Activated CD4-positive, alpha-beta T cell treated with anti-CD3 and anti-CD28 coated beads, Interleukin-2, amount 10 ng/mL, durations not matched to agents 24 days and 14 days (primary cell): ENCODE measurements around the gene SLC35G1. TPM values are rescaled to one million over a fixed set of nuclear protein-coding genes. Genes with fewer than 3 reads are reported as not detected.

Source experiments
- DNase-seq: peaks from one replicate; pipeline ENCODE4 v3.0.0; 2022
- H3K27ac Mint-ChIP-seq: one replicate; pipeline ENCODE4 v1.8.0; 2022; ENCODE audit warnings: mild to moderate bottlenecking, mixed read lengths
- H3K27me3 Mint-ChIP-seq: one replicate; pipeline ENCODE4 v1.8.0; 2022; ENCODE audit warnings: mixed read lengths
- H3K36me3 Mint-ChIP-seq: one replicate; pipeline ENCODE4 v1.8.0; 2022; ENCODE audit warnings: low read depth, mild to moderate bottlenecking, mixed read lengths
- H3K4me1 Mint-ChIP-seq: one replicate; pipeline ENCODE4 v1.8.0; 2021; ENCODE audit warnings: mixed read lengths
- H3K4me3 Mint-ChIP-seq: one replicate; pipeline ENCODE4 v1.8.0; 2022; ENCODE audit warnings: mild to moderate bottlenecking, moderate library complexity, mixed read lengths
- H3K9me3 Mint-ChIP-seq: one replicate; pipeline ENCODE4 v1.8.0; 2021; ENCODE audit warnings: mixed read lengths
- intact Hi-C: fragments of 100-400 bp; cut with micrococcal nuclease; formaldehyde crosslinking; loops from one replicate; pipeline ENCODE4 v1.15.1; 2023
- total RNA-seq: library from RNA; stranded (reverse); gene quantifications from 2 replicates; pipeline ENCODE4 v1.2.3, GENCODE V29; 2022

The SLC35G1 gene
- total RNA-seq, 1 donor from 2014 or later = 6.4 TPM

GRCh38 chr10:93911866-93912265 lies 18.1 kb downstream of the SLC35G1 start:
- H3K9me3 Mint-ChIP-seq = no peaks in the 10 kb centered on the region
- no peak for DNase-seq
- no peaks in the 10 kb centered on the region for H3K27me3 Mint-ChIP-seq
- no peak overlapping the region for H3K27ac Mint-ChIP-seq
- peaks cover 6% of the 10 kb centered on the region for H3K4me1 Mint-ChIP-seq
- no peak overlapping the region for H3K4me3 Mint-ChIP-seq
- peaks cover 8% of the 10 kb centered on the region for H3K36me3 Mint-ChIP-seq
- intact Hi-C loops = no loop called here

- Mint-ChIP-seq H3K27me3 (no peaks in the 10 kb centered on the region), H3K27ac (no peak overlapping the region), H3K4me3 (no peak overlapping the region), H3K4me1 (peaks cover 3% of the 10 kb centered on the region), H3K36me3 (peaks cover 3% of the 10 kb centered on the region), H3K9me3 (no peaks in the 10 kb centered on the region)
- intact Hi-C loops = no loop called here
- DNase-seq = no peak
Measured at GRCh38 chr10:93912444-93912843, 18.7 kb downstream of the SLC35G1 start.

DNA sequence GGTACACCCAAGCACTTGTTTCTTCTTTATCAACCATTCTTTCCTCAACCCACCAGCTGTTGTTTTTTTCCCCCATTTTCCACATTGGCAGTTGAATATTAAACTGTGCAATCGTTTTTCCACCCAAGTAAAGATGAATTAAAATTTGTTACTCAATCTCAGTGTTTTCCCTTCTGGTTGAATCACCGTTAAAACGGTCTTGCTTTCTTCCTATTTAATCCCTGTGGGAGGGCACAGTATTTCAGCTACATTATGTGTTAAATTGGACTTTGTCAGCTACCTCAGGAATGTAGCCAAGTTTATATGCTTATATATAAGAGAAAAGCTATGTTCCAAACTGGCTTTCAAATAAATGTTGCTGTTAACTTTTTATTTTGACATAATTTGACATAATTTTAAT lies 19.9 kb downstream of the SLC35G1 start:
- no peak overlapping the region for H3K27ac Mint-ChIP-seq
- H3K4me3 Mint-ChIP-seq = no peak overlapping the region
- intact Hi-C loops = no loop called here
- peaks cover 3% of the 10 kb centered on the region for H3K4me1 Mint-ChIP-seq
- no peaks in the 10 kb centered on the region for H3K9me3 Mint-ChIP-seq
- H3K27me3 Mint-ChIP-seq = no peaks in the 10 kb centered on the region
- H3K36me3 Mint-ChIP-seq = no peaks in the 10 kb centered on the region
- no peak for DNase-seq

GRCh38 chr10:93915598-93915997 lies 21.8 kb downstream of the SLC35G1 start:
- no peak for DNase-seq
- no peaks in the 10 kb centered on the region for H3K27me3 Mint-ChIP-seq
- H3K27ac Mint-ChIP-seq = no peak overlapping the region
- H3K9me3 Mint-ChIP-seq = no peaks in the 10 kb centered on the region
- intact Hi-C loops = no loop called here
- H3K4me1 Mint-ChIP-seq = peaks cover 3% of the 10 kb centered on the region
- H3K36me3 Mint-ChIP-seq = no peaks in the 10 kb centered on the region
- no peak overlapping the region for H3K4me3 Mint-ChIP-seq

- Mint-ChIP-seq H3K27me3 (no peaks in the 10 kb centered on the region), H3K4me3 (no peak overlapping the region), H3K36me3 (no peaks in the 10 kb centered on the region), H3K27ac (no peak overlapping the region), H3K9me3 (no peaks in the 10 kb centered on the region), H3K4me1 (peaks cover 3% of the 10 kb centered on the region)
- no peak for DNase-seq
- intact Hi-C loops = no loop called here
Measured at GRCh38 chr10:93916257-93917063, 22.7 kb downstream of the SLC35G1 start.

- Mint-ChIP-seq H3K4me1 (peaks cover 3% of the 10 kb centered on the region), H3K4me3 (no peak overlapping the region), H3K9me3 (no peaks in the 10 kb centered on the region), H3K27ac (no peak overlapping the region), H3K36me3 (no peaks in the 10 kb centered on the region), H3K27me3 (no peaks in the 10 kb centered on the region)
- no peak for DNase-seq
- intact Hi-C loops = no loop called here
Measured at GRCh38 chr10:93917064-93917391, 23.2 kb downstream of the SLC35G1 start.

- Mint-ChIP-seq H3K36me3 (no peaks in the 10 kb centered on the region), H3K27ac (no peak overlapping the region), H3K4me1 (peaks cover 3% of the 10 kb centered on the region), H3K9me3 (no peaks in the 10 kb centered on the region), H3K4me3 (no peak overlapping the region), H3K27me3 (no peaks in the 10 kb centered on the region)
- no peak for DNase-seq
- intact Hi-C loops = no loop called here
Measured at GRCh38 chr10:93917821-93918220, 24.0 kb downstream of the SLC35G1 start.

DNA sequence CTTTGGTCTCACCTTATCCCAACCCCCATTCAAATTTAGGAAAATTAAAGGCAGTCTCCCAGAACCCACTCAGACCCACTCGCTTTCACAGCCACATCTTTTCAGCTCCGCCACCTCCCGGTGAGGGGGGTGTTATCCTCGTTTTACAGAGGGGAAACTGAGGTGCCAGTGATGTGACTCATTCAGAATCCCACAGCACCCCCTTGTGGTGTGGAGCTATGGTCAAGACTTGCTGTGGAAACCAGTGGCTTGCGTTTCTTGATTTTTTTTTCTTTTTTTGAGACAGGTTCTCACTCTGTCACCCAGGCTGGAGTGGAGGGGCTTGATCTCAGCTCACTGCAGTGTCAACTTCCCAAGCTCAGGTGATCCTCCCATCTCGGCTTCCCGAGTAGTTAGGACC lies 27.6 kb downstream of the SLC35G1 start:
- no peak overlapping the region for H3K27ac Mint-ChIP-seq
- no peaks in the 10 kb centered on the region for H3K9me3 Mint-ChIP-seq
- H3K4me1 Mint-ChIP-seq = peaks cover 3% of the 10 kb centered on the region
- H3K27me3 Mint-ChIP-seq = no peaks in the 10 kb centered on the region
- intact Hi-C loops = loop anchor here (2.0 kb wide), 2 partner anchors 101 to 109 kb away; no protein-coding TSS in a partner anchor
- DNase-seq = peak; percentile 74
- H3K36me3 Mint-ChIP-seq = no peaks in the 10 kb centered on the region
- no peak overlapping the region for H3K4me3 Mint-ChIP-seq

DNA sequence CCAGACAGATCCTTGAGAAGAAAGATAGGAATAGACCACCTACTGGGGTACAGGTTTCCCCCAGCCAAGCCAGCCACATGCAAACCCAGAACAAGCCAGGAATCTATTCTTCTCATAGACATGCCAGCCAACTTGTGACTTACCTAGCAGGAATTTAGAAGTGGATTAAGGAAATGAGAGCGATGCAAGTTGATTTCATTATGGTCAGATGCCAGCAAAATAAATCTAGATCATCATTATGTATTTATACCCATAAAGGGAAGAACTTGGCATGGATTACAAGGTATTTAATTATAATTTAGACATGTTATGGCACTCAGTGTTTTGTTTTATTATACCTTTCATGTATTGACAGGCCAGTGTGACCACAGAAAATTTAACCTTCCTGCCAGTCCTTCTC lies 32.8 kb downstream of the SLC35G1 start:
- no peak for DNase-seq
- H3K27ac Mint-ChIP-seq = no peak overlapping the region
- no peaks in the 10 kb centered on the region for H3K27me3 Mint-ChIP-seq
- no peak overlapping the region for H3K4me3 Mint-ChIP-seq
- H3K36me3 Mint-ChIP-seq = no peaks in the 10 kb centered on the region
- intact Hi-C loops = no loop called here
- no peaks in the 10 kb centered on the region for H3K4me1 Mint-ChIP-seq
- peaks cover 11% of the 10 kb centered on the region for H3K9me3 Mint-ChIP-seq

DNA sequence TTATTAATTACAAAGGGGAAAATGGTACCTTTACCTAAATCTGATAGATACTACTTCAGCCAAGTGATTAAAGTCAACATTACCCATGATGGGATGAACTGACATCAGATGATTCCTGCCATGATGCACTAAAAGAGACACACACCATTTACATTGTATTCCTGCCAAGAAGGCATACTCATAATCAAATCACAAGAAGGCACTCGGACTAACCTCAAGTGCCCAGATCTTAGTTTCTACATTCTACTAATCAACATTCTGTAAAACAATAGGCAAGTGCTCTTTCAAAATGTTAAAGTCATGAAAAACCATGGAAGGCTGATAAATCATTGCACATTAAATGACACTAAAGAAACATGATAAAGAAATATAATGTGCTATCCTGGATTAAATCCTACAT lies 44.4 kb downstream of the SLC35G1 start:
- no peak for DNase-seq
- no peak overlapping the region for H3K27ac Mint-ChIP-seq
- no peaks in the 10 kb centered on the region for H3K27me3 Mint-ChIP-seq
- H3K36me3 Mint-ChIP-seq = no peaks in the 10 kb centered on the region
- H3K4me1 Mint-ChIP-seq = no peaks in the 10 kb centered on the region
- H3K9me3 Mint-ChIP-seq = no peaks in the 10 kb centered on the region
- no peak overlapping the region for H3K4me3 Mint-ChIP-seq
- intact Hi-C loops = no loop called here

- Mint-ChIP-seq H3K27ac (no peak overlapping the region), H3K4me3 (no peak overlapping the region), H3K9me3 (no peaks in the 10 kb centered on the region), H3K27me3 (no peaks in the 10 kb centered on the region), H3K36me3 (no peaks in the 10 kb centered on the region), H3K4me1 (no peaks in the 10 kb centered on the region)
- intact Hi-C loops = no loop called here
- no peak for DNase-seq
Measured at GRCh38 chr10:93940881-93941280, 47.1 kb downstream of the SLC35G1 start.

DNA sequence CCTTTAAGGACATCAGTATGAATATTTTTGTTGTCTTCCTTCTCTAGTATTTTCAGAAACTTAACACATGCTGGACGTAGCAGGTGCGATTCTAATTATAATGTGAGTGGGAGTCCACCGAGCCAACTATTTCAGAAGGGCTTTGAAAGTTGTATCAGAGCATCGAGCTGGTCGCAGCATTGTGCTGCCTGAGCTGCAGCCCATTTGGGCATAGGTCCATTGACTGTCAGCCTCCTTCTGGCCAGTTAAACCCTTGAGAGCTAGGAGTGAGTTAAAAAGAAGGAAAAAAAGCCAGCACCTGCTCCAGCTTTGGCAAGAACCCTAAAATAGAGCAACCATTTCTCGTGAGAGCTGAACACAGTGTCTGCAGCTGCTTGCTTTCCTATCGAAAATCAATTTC lies 47.8 kb downstream of the SLC35G1 start:
- Mint-ChIP-seq H3K4me1 (no peaks in the 10 kb centered on the region), H3K9me3 (no peaks in the 10 kb centered on the region), H3K27me3 (no peaks in the 10 kb centered on the region), H3K4me3 (no peak overlapping the region), H3K36me3 (no peaks in the 10 kb centered on the region), H3K27ac (no peak overlapping the region)
- no peak for DNase-seq
- intact Hi-C loops = no loop called here

DNA sequence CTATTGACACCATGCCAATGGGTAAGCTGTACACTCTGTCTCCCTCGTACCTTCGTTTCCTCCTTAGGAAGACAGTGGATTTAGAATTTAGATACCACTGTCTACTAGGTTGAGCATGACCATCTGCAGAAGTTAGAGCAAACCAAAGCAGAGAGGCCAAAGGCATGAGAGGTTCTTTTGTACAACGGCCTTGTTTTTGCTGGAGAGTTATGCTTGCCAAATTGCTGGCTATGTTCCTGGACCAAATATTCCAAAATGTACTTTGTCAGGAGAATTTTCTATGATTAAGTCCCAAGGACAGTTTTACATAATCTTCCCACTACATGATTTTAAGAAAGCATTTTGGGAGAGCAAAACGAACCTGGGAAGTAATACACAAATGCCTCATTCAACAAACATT lies 52.0 kb downstream of the SLC35G1 start:
- no peaks in the 10 kb centered on the region for H3K4me1 Mint-ChIP-seq
- H3K27ac Mint-ChIP-seq = no peak overlapping the region
- H3K9me3 Mint-ChIP-seq = no peaks in the 10 kb centered on the region
- no peaks in the 10 kb centered on the region for H3K36me3 Mint-ChIP-seq
- no peak for DNase-seq
- intact Hi-C loops = no loop called here
- H3K27me3 Mint-ChIP-seq = no peaks in the 10 kb centered on the region
- H3K4me3 Mint-ChIP-seq = no peak overlapping the region

DNA sequence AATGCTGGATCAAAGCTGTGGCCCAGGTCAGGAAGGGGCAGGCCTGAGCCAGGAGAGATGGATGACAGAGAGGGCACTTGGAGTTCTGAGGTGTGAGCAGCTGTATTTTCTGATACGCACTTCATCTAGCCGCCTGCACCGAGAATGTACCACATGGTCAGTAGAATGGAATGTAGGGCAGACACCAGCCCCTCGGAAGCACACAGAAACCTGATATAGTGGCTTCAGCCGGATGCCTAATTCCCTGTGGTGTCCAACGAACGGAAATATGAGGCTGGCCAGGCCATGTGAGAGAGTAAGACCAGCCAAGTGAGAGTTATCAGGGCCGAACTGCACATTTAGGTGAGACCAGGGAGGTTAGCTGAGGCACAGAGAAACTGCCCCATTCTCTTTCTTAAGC lies 53.3 kb downstream of the SLC35G1 start:
- no peak overlapping the region for H3K27ac Mint-ChIP-seq
- H3K36me3 Mint-ChIP-seq = no peaks in the 10 kb centered on the region
- no peaks in the 10 kb centered on the region for H3K4me1 Mint-ChIP-seq
- H3K27me3 Mint-ChIP-seq = no peaks in the 10 kb centered on the region
- intact Hi-C loops = no loop called here
- DNase-seq = no peak
- no peaks in the 10 kb centered on the region for H3K9me3 Mint-ChIP-seq
- no peak overlapping the region for H3K4me3 Mint-ChIP-seq

DNA sequence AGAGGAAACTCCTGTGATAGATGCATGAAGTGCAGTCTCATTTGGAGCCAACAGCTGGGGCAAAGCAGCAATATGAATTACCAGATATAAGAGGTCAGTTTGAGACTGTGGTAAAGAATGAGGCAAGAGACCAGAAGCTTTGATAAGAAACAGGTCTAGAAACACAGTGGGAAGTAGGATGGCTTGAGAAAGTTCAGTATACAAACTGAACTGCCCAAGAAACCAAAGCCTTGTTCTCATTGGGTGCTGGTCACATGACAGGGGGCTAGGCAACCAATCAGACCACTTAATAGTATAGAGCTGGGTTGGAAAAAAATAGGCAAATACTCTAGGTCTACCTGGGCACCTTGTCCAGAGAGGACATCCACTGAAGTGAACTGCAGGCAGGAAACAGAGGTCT lies 53.7 kb downstream of the SLC35G1 start:
- H3K9me3 Mint-ChIP-seq = no peaks in the 10 kb centered on the region

More for the DNA sequence above, 53.7 kb downstream of the SLC35G1 start:
- Mint-ChIP-seq H3K4me3 (no peak overlapping the region), H3K27me3 (no peaks in the 10 kb centered on the region), H3K36me3 (no peaks in the 10 kb centered on the region), H3K4me1 (no peaks in the 10 kb centered on the region), H3K27ac (no peak overlapping the region)
- DNase-seq = no peak
- intact Hi-C loops = no loop called here
